D721Med (cell line): Measurements from ENCODE around the gene EMP1.

Experiments
- DNase-seq: peaks from one replicate; pipeline ENCODE4 v3.0.0; 2011; ENCODE audit warnings: low spot score; ENCODE audit not compliant: insufficient read length
- FAIRE-seq: peaks from 2 replicates; lab custom pipeline; 2011; peaks lifted over from hg19 to GRCh38; lab: Jason Lieb, UNC
- TF ChIP-seq, protein P1 (sequence below): IDR thresholded peaks from 2 replicates; pipeline ENCODE4 v1.5.1; 2012; ENCODE audit warnings: mild to moderate bottlenecking, control low read depth; ENCODE audit not compliant: insufficient read depth; ENCODE audit errors: missing control alignments

The EMP1 gene

DNA sequence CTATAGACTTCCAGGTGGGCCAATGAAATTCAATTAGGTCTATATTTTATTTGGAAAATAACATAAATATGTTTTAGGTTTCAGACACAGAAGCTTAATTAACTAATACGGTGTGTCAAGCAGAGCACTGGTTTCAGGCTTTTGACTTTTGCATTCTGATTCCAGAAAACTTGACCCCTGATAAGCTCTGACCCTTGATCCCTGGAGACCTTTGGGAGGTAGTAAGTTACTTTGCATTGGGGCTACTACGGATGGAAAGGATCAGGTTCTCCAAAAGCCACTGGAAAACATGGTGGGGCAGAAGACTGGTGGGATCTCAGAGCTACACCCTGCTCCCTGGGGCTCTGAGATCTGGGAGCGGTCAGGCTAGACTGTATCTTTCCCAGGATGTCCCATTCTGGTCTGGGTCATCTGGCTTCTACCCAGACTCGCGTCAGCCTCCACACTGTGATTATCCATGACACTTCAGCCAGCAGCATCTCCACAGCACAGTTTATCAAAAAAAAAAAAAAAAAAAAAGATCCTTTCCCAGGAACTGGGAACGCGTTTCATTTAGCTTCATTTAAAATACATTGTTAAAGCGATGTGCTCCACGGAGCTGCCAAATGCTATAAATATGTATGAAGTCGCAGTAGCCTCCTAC is 17.8 kb upstream of the EMP1 start:
- TF ChIP-seq, protein P1, sequence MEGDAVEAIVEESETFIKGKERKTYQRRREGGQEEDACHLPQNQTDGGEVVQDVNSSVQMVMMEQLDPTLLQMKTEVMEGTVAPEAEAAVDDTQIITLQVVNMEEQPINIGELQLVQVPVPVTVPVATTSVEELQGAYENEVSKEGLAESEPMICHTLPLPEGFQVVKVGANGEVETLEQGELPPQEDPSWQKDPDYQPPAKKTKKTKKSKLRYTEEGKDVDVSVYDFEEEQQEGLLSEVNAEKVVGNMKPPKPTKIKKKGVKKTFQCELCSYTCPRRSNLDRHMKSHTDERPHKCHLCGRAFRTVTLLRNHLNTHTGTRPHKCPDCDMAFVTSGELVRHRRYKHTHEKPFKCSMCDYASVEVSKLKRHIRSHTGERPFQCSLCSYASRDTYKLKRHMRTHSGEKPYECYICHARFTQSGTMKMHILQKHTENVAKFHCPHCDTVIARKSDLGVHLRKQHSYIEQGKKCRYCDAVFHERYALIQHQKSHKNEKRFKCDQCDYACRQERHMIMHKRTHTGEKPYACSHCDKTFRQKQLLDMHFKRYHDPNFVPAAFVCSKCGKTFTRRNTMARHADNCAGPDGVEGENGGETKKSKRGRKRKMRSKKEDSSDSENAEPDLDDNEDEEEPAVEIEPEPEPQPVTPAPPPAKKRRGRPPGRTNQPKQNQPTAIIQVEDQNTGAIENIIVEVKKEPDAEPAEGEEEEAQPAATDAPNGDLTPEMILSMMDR, result no peak
- no peak for FAIRE-seq
- DNase-seq, result no peak

DNA sequence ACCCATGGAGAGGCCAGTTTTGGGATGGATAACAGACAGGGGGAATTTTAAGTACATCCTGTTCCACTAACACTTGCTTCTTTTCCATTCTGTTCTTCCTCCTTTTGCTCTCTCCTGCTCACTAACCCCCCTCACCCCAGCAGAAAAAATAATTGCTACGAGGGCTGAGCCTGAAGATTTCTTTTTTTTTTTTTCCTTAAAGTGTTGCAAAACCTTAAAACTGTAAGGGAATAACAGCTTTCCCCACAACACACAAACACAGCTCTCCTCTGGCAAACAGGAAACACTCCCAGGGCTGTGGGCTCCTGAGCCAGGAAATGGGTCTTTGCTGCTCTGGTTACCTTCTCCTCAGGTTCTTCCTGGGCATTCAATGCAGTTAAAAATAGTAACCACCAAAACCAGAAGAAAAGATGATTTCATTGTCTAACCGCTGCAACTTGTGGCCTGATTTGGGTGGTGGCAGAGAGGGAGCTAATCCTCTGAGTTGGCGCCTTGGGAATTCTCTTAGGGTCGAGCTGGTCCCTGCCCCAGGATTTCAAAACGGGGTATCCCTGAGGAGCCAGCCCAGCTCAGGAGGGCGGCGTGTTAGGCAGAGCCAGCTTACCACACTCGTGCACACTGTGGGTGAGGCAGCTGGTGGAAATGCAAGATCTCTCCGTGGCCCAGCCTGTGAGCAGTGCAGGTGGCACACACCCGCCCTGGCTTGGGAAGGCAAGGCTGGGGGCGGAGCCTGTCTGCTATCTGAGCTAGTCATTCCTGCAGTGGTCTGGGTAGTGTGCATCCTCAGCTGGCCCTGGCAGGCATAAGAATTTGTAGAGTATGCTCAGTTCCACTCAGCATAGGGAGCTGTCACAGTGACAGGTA is 17.1 kb upstream of the EMP1 start:
- FAIRE-seq (no peak), DNase-seq (peak; percentile 30)
- TF ChIP-seq, protein P1, result no peak

DNA sequence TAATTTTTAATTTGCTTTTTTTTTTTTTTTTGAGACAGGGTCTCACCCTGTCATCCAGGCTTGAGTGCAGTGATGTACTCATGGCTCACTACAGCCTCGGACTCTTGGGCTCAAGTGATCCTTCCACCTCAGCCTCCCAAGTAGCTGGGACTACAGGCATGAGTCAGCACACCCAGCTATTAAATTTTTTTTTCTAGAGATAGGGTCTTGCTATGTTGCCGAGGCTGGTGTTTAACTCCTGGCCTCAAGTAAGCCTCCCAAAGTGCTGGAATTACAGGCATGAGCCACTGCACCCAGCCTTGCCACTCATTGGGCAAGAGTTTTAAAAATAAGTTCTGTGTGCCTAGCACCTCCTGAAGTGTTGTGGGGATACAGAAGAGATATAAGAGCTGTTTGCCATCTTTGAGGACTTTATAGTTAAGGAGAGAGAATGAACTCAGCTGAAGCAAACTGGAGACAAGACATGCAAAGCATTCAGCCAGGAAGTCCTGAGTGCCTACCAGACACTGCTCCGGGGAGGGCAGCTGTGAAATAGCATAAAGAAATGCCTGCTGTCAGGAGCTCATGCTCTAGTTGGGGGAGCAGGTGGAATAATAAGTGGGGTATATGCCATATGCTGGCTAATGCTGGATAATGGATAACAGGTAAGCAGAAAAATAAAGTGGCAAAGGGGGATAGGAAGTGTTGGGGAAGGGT is 15.0 kb upstream of the EMP1 start:
- DNase-seq (no peak), FAIRE-seq (no peak)
- TF ChIP-seq, protein P1, result no peak

DNA sequence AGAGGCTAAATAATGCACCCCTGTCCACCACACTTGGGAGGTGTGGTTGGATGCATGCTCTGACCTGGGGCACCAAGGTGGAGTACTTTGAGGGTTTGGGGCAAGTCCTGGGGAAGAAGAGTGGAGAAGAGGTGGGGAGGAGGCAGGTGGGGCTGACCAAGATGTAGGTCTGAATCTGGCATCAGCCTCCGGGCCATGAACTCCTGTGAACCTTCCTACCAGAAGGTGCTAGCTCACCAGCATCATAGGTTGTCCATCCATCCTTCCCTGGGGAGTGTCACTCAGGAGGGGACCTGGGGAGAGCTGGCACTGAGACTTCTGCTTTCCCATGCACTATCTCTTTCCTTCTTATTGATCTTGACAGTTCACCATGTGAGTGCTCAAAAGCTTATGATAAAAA is 13.6 kb upstream of the EMP1 start:
- FAIRE-seq, result no peak
- no peak for DNase-seq
- TF ChIP-seq, protein P1, result no peak

DNA sequence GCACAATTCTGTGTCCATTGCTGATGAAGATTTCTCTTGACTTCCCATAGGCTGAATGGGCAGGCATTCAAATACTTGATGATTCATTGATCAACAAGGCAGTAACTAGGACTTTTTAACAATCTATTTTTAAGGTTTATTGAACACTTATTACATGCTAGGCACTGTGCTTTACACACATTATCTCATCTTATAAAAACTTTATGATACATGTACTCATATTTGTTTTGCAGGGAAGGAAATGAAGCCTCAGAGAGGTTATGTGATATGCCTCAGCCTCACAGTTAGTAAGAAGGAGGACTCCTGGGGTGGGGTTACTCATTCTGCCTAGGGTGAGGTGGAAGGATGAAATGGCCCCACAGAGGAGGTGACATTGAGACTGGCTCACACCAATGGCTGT is 12.9 kb upstream of the EMP1 start:
- no peak for FAIRE-seq
- DNase-seq, result no peak
- TF ChIP-seq, protein P1, result no peak

DNA sequence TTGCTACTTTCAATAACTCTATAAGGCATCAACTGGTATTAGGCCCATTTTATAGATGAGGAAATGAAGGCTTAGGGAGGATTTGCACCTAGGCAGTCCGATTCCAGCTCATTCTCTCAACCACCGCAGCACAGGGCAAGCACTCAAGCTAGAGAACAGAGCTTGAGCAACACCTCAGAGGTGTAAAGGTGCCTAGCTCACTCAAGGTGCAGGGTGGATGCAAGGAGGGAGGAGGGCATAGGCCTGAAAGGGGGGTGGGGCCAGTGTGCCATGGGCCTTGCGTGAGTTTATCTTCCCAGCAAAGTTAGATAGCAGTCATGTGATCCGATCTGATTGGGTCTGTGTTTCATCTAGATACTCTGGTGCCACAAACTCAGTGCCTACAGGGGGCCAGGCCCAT is 10.2 kb upstream of the EMP1 start:
- TF ChIP-seq, protein P1, result no peak
- FAIRE-seq, result no peak
- no peak for DNase-seq
